Forelimb muscle (tissue), 1 donor: ENCODE measurements around the gene FAM114A2. TPM values are rescaled to one million over a fixed set of nuclear protein-coding genes. Genes with fewer than 3 reads are reported as not detected.

Source experiments
- polyA plus RNA-seq: library from polyadenylated mRNA; unstranded; fragments of 120-200 nt; gene quantifications from one replicate; pipeline ENCODE4 v1.2.1, GENCODE V29; 2013; ENCODE audit not compliant: insufficient read length

FAM114A2 gene
- polyA plus RNA-seq, 1 donor: 16.7 TPM

Other genes with a start within 250 kb of the FAM114A2 start
- 25.2 TPM for gene MFAP3, start 57 bp upstream of the FAM114A2 start, polyA plus RNA-seq
- gene GALNT10, start 151.8 kb upstream of the FAM114A2 start, polyA plus RNA-seq: 16.7 TPM